Neural cell (in vitro differentiated cells): ENCODE measurements around the gene NEDD4L. TPM values are rescaled to one million over a fixed set of nuclear protein-coding genes. Genes with fewer than 3 reads are reported as not detected.

ENCODE experiments used
- H2AFZ ChIP-seq: fragments of 200-600, 300-800 bp; sonication (generic), shearing (Covaris generic); 2 replicates; pipeline ENCODE4 v1.6.0; 2014; ENCODE audit warnings: low read depth, mild to moderate bottlenecking, antibody characterized with exemption, low read length, moderate library complexity
- H3F3A ChIP-seq: fragments of 200-600 bp; shearing (Covaris generic); 2 replicates; pipeline ENCODE4 v1.6.1; 2016; ENCODE audit warnings: mild to moderate bottlenecking, moderate library complexity, mixed read lengths, antibody characterized with exemption, low read length; ENCODE audit not compliant: insufficient read depth, poor library complexity, severe bottlenecking
- H3K27ac ChIP-seq: fragments of 200-600, 300-800 bp; sonication (generic), shearing (Covaris generic); 2 replicates; pipeline ENCODE4 v1.5.1; 2014; ENCODE audit warnings: mild to moderate bottlenecking, low read length, moderate library complexity
- H3K27me3 ChIP-seq: fragments of 300-800, 200-600 bp; sonication (generic), shearing (Covaris generic); 2 replicates; pipeline ENCODE4 v1.6.0; 2014; ENCODE audit warnings: mild to moderate bottlenecking, low read depth, low read length, moderate library complexity; ENCODE audit not compliant: insufficient read depth
- H3K36me3 ChIP-seq: fragments of 300-800, 200-600 bp; sonication (generic), shearing (Covaris generic); 2 replicates; pipeline ENCODE4 v1.5.1; 2014; ENCODE audit warnings: mild to moderate bottlenecking, antibody characterized with exemption, low read length, moderate library complexity; ENCODE audit not compliant: insufficient read depth
- H3K4me2 ChIP-seq: fragments of 300-800, 200-600 bp; sonication (generic), shearing (Covaris generic); 2 replicates; pipeline ENCODE4 v1.6.0; 2014; ENCODE audit warnings: mild to moderate bottlenecking, low read length
- H3K4me3 ChIP-seq: fragments of 300-800, 200-600 bp; sonication (generic), shearing (Covaris generic); 2 replicates; pipeline ENCODE4 v1.5.1; 2014; ENCODE audit warnings: mild to moderate bottlenecking, low read length, moderate library complexity
- H3K79me2 ChIP-seq: fragments of 200-600 bp; shearing (Covaris generic); replicated peaks from 2 replicates; pipeline ENCODE4 v1.6.0; 2014; ENCODE audit warnings: mild to moderate bottlenecking, low read length, moderate library complexity; ENCODE audit not compliant: insufficient read depth
- H3K9ac ChIP-seq: fragments of 300-800, 200-600 bp; sonication (generic), shearing (Covaris generic); 2 replicates; pipeline ENCODE4 v1.6.1; 2016; ENCODE audit warnings: mild to moderate bottlenecking, low read length, mixed read lengths
- H3K9me2 ChIP-seq: fragments of 200-600 bp; shearing (Covaris generic); 2 replicates; pipeline ENCODE4 v1.6.1; 2016; ENCODE audit warnings: mild to moderate bottlenecking, low read length, mixed read lengths; ENCODE audit not compliant: insufficient read depth
- H3K9me3 ChIP-seq: fragments of 200-600, 300-800 bp; sonication (generic), shearing (Covaris generic); 2 replicates; pipeline ENCODE4 v1.6.1; 2016; ENCODE audit warnings: mild to moderate bottlenecking, mixed run types, low read length, moderate library complexity, mixed read lengths
- H4K20me1 ChIP-seq: fragments of 200-600 bp; shearing (Covaris generic); 2 replicates; pipeline ENCODE4 v1.6.1; 2016; ENCODE audit warnings: mild to moderate bottlenecking, mixed run types; ENCODE audit not compliant: insufficient read depth
- CTCF ChIP-seq: fragments of 450-650 bp; IDR thresholded peaks from 2 replicates; pipeline ENCODE4 v1.5.1; 2014; ENCODE audit warnings: antibody characterized with exemption, mild to moderate bottlenecking, moderate library complexity; ENCODE audit not compliant: poor library complexity, severe bottlenecking
- EP300 ChIP-seq: fragments of 450-650 bp; conservative IDR thresholded peaks from 2 replicates; pipeline ENCODE4 v1.6.1; 2014; ENCODE audit warnings: antibody characterized with exemption, mild to moderate bottlenecking, moderate library complexity; ENCODE audit not compliant: poor library complexity, severe bottlenecking
- EZH2 ChIP-seq: fragments of 200-600, 300-800 bp; shearing (Covaris generic), sonication (generic); IDR thresholded peaks from 2 replicates; pipeline ENCODE4 v1.6.1; 2014; ENCODE audit warnings: antibody characterized with exemption, low read length, borderline replicate concordance, mild to moderate bottlenecking; ENCODE audit not compliant: insufficient read depth, poor library complexity, severe bottlenecking
- MXI1 ChIP-seq: fragments of 450-650 bp; conservative IDR thresholded peaks from 2 replicates; pipeline ENCODE4 v1.6.1; 2014; ENCODE audit warnings: antibody characterized with exemption, mild to moderate bottlenecking; ENCODE audit not compliant: poor library complexity, severe bottlenecking
- POLR2AphosphoS5 ChIP-seq: IDR thresholded peaks from 2 replicates; pipeline ENCODE4 v1.6.1; 2012
- RAD21 ChIP-seq: fragments of 450-650 bp; conservative IDR thresholded peaks from 2 replicates; pipeline ENCODE4 v1.6.1; 2014; ENCODE audit warnings: antibody characterized with exemption, mild to moderate bottlenecking, moderate library complexity
- REST ChIP-seq: IDR thresholded peaks from 2 replicates; pipeline ENCODE4 v1.6.1; 2012; ENCODE audit warnings: borderline replicate concordance
- SMC3 ChIP-seq: fragments of 450-650 bp; conservative IDR thresholded peaks from 2 replicates; pipeline ENCODE4 v1.6.1; 2014; ENCODE audit warnings: antibody characterized with exemption, mild to moderate bottlenecking, moderate library complexity; ENCODE audit not compliant: poor library complexity
- TAF1 ChIP-seq: IDR thresholded peaks from 2 replicates; pipeline ENCODE4 v1.6.1; 2012; ENCODE audit warnings: low read depth
- polyA plus RNA-seq: library from polyadenylated mRNA; depleted of rRNA; stranded (reverse); fragments of >200 nt; gene quantifications from 2 replicates; pipeline ENCODE4 v1.2.3, GENCODE V29; 2014

Gene NEDD4L
- polyA plus RNA-seq, 1 donor from 2014 or later: 97.9 TPM

- H3K4me3 ChIP-seq: no peak overlapping the region
- H3K9me3 ChIP-seq: no peaks in the 10 kb centered on the region
- no peak overlapping the region for H3K27ac ChIP-seq
- no peaks in the 10 kb centered on the region for H4K20me1 ChIP-seq
- no peaks in the 10 kb centered on the region for H3K27me3 ChIP-seq
- H3F3A ChIP-seq: no peaks in the 10 kb centered on the region
- TF ChIP-seq SMC3 (no peak), POLR2AphosphoS5 (no peak)
- H3K9ac ChIP-seq: no peak overlapping the region
- no peak overlapping the region for H2AFZ ChIP-seq
- no peaks in the 10 kb centered on the region for H3K36me3 ChIP-seq
- peak overlapping the region; percentile 8 for H3K4me2 ChIP-seq
- H3K79me2 ChIP-seq: peaks cover 5% of the 10 kb centered on the region
- no peaks in the 10 kb centered on the region for H3K9me2 ChIP-seq
Observed at GRCh38 chr18:58208207-58208932, 164.3 kb downstream of the NEDD4L start.

- no peak overlapping the region for H3K4me2 ChIP-seq
- H3K4me3 ChIP-seq: no peak overlapping the region
- no peaks in the 10 kb centered on the region for H3K9me2 ChIP-seq
- H3F3A ChIP-seq: no peaks in the 10 kb centered on the region
- H3K9ac ChIP-seq: no peak overlapping the region
- H3K36me3 ChIP-seq: no peaks in the 10 kb centered on the region
- TF ChIP-seq SMC3: no peak
- no peak for TF ChIP-seq EP300
- no peak for TF ChIP-seq REST
- no peak for TF ChIP-seq TAF1
- no peak for TF ChIP-seq EZH2
- TF ChIP-seq RAD21: no peak
- no peak for TF ChIP-seq MXI1
- TF ChIP-seq CTCF: no peak
- TF ChIP-seq POLR2AphosphoS5: no peak
- H4K20me1 ChIP-seq: no peaks in the 10 kb centered on the region
- H3K9me3 ChIP-seq: no peaks in the 10 kb centered on the region
- H2AFZ ChIP-seq: no peak overlapping the region
- H3K27me3 ChIP-seq: no peaks in the 10 kb centered on the region
- peaks cover 4% of the 10 kb centered on the region for H3K79me2 ChIP-seq
- H3K27ac ChIP-seq: no peak overlapping the region
Observed at GRCh38 chr18:58209326-58209725, 165.3 kb downstream of the NEDD4L start.
